GM12878 (cell line): ENCODE data around the gene HEATR9. TPM values are rescaled to one million over a fixed set of nuclear protein-coding genes. Genes with fewer than 3 reads are reported as not detected.
A peak's percentile ranks its signal among the peaks of the same experiment; 100 is the strongest.

Experiments
- BCL11A ChIP-seq: IDR thresholded peaks from 2 replicates; pipeline ENCODE4 v1.6.1; 2011; ENCODE audit warnings: low read depth, low read length
- CHD1 ChIP-seq: IDR thresholded peaks from 2 replicates; pipeline ENCODE4 v1.6.1; 2012; ENCODE audit warnings: low read depth, low read length, improper control_type of control experiment
- DPF2 ChIP-seq: fragments of 450-650 bp; IDR thresholded peaks from 2 replicates; pipeline ENCODE4 v1.6.1; 2017; ENCODE audit warnings: mild to moderate bottlenecking
- E4F1 ChIP-seq: fragments of 450-650 bp; IDR thresholded peaks from 2 replicates; pipeline ENCODE4 v1.6.1; 2018; ENCODE audit warnings: borderline replicate concordance, mild to moderate bottlenecking; ENCODE audit not compliant: partially characterized antibody
- EP300 ChIP-seq, 2 experiments: fragments of 150-350 bp in 1 of 2; IDR thresholded peaks; 2 replicates each; pipeline ENCODE4 v1.6.1; 2011 to 2012; ENCODE audit warnings: low read depth in 2 of 2, low read length in 2 of 2, borderline replicate concordance in 1 of 2, improper control_type of control experiment in 1 of 2, inconsistent platforms in 1 of 2; ENCODE audit not compliant: control insufficient read depth in 1 of 2
- HCFC1 ChIP-seq: fragments of 150-350 bp; IDR thresholded peaks from 2 replicates; pipeline ENCODE4 v1.6.1; 2014; ENCODE audit warnings: low read length
- HDAC2 ChIP-seq: fragments of 200-600 bp; sonication (generic); IDR thresholded peaks from 2 replicates; pipeline ENCODE4 v1.6.1; 2017
- HDAC6 ChIP-seq: fragments of 200-600 bp; sonication (generic); IDR thresholded peaks from one replicate; pipeline ENCODE4 v1.8.0; 2017; ENCODE audit warnings: antibody characterized with exemption; ENCODE audit not compliant: unreplicated experiment
- KLF5 ChIP-seq: fragments of 450-650 bp; IDR thresholded peaks from 2 replicates; pipeline ENCODE4 v1.6.1; 2014; ENCODE audit warnings: mild to moderate bottlenecking; ENCODE audit not compliant: partially characterized antibody
- MTA2 ChIP-seq: fragments of 450-650 bp; IDR thresholded peaks from 2 replicates; pipeline ENCODE4 v1.6.1; 2016; ENCODE audit warnings: low read depth, mild to moderate bottlenecking, moderate library complexity
- NFXL1 ChIP-seq: fragments of 450-650 bp; IDR thresholded peaks from 2 replicates; pipeline ENCODE4 v1.6.1; 2017; ENCODE audit warnings: antibody characterized with exemption, mild to moderate bottlenecking, borderline replicate concordance
- NFYB ChIP-seq: IDR thresholded peaks from 2 replicates; pipeline ENCODE4 v1.6.1; 2011; ENCODE audit warnings: low read depth, mild to moderate bottlenecking, low read length, improper control_type of control experiment, moderate library complexity; ENCODE audit not compliant: insufficient read depth
- NR2C2 ChIP-seq: IDR thresholded peaks from 2 replicates; pipeline ENCODE4 v1.6.1; 2011; ENCODE audit warnings: borderline replicate concordance, low read depth; ENCODE audit not compliant: control insufficient read depth, insufficient read length
- PAX8 ChIP-seq: fragments of 450-650 bp; IDR thresholded peaks from 2 replicates; pipeline ENCODE4 v1.6.1; 2017; ENCODE audit warnings: mild to moderate bottlenecking, moderate library complexity
- RUNX3 ChIP-seq: IDR thresholded peaks from 2 replicates; pipeline ENCODE4 v1.6.1; 2012; ENCODE audit warnings: low read length, inconsistent platforms
- SIN3A ChIP-seq: IDR thresholded peaks from 2 replicates; pipeline ENCODE4 v1.6.1; 2012; ENCODE audit warnings: low read depth, low read length, improper control_type of control experiment
- SMC3 ChIP-seq: IDR thresholded peaks from 2 replicates; pipeline ENCODE4 v1.6.1; 2011; ENCODE audit warnings: low read length, improper control_type of control experiment, borderline replicate concordance
- SREBF2 ChIP-seq: IDR thresholded peaks from 2 replicates; pipeline ENCODE4 v1.6.1; 2012; ENCODE audit warnings: mild to moderate bottlenecking, low read length
- STAT1 ChIP-seq: fragments of 450-650 bp; conservative IDR thresholded peaks from 2 replicates; pipeline ENCODE4 v1.6.1; 2014; ENCODE audit warnings: antibody characterized with exemption, mild to moderate bottlenecking
- ZNF207 ChIP-seq: fragments of 450-650 bp; IDR thresholded peaks from 2 replicates; pipeline ENCODE4 v1.6.1; 2014; ENCODE audit warnings: antibody characterized with exemption, mild to moderate bottlenecking, borderline replicate concordance
- ZSCAN29 ChIP-seq: fragments of 450-650 bp; IDR thresholded peaks from 2 replicates; pipeline ENCODE4 v1.6.1; 2017; ENCODE audit warnings: mild to moderate bottlenecking, moderate library complexity
- polyA plus RNA-seq, 11 experiments: library from polyadenylated mRNA; depleted of rRNA in 4 of 11; unstranded in 6 of 11; stranded (reverse) in 5 of 11; fragments of >200 nt; fragmentation: Nextera tagmentation in 4 of 11; fragmentation: Illumina TruSeq in 1 of 11; extraction: Ambion mirVana in 4 of 11; extraction: Trizol in 1 of 11; gene quantifications; 1 replicate in 1 of 11; 2 replicates in 10 of 11; pipeline versions ENCODE4 v1.2.1 to v1.2.3, GENCODE V29; 2011 to 2016; ENCODE audit warnings: inconsistent platforms in 2 of 11, missing spikeins in 2 of 11, low read depth in 1 of 11
- total RNA-seq, 4 experiments: library from RNA; depleted of rRNA in 3 of 4; stranded (reverse); fragments of >200 nt in 3 of 4; fragmentation: Illumina TruSeq in 1 of 4; extraction: Trizol in 1 of 4; gene quantifications; 2 replicates each; pipeline versions ENCODE4 v1.2.1 to v1.2.3, GENCODE V29; 2013 to 2021
- TF ChIP-seq, protein P1 (sequence below): fragments of 450-650 bp; formaldehyde crosslinking; IDR thresholded peaks from 2 replicates; pipeline ENCODE4 v1.4.0; 2022; ENCODE audit warnings: mild to moderate bottlenecking, moderate library complexity
- TF ChIP-seq, protein P2 (sequence below), 3 experiments: IDR thresholded peaks in 2 of 3; conservative IDR thresholded peaks in 1 of 3; 2 replicates each; pipeline ENCODE4 v1.5.1; 2011; ENCODE audit warnings: low read depth in 3 of 3, low read length in 3 of 3, mild to moderate bottlenecking in 3 of 3, control low read depth in 2 of 3, moderate library complexity in 2 of 3, inconsistent platforms in 1 of 3, mixed read lengths in 1 of 3; ENCODE audit not compliant: control insufficient read depth in 2 of 3, insufficient read depth in 1 of 3; ENCODE audit errors: extremely low read depth in 1 of 3

The HEATR9 gene
- total and polyA plus RNA-seq, 10 of the 15 experiments (the other 5 are each of a cell fraction or from before 2014, with no cell fraction given) = 0.04 to 0.43 (median 0.13) TPM; not detected in 2

DNA sequence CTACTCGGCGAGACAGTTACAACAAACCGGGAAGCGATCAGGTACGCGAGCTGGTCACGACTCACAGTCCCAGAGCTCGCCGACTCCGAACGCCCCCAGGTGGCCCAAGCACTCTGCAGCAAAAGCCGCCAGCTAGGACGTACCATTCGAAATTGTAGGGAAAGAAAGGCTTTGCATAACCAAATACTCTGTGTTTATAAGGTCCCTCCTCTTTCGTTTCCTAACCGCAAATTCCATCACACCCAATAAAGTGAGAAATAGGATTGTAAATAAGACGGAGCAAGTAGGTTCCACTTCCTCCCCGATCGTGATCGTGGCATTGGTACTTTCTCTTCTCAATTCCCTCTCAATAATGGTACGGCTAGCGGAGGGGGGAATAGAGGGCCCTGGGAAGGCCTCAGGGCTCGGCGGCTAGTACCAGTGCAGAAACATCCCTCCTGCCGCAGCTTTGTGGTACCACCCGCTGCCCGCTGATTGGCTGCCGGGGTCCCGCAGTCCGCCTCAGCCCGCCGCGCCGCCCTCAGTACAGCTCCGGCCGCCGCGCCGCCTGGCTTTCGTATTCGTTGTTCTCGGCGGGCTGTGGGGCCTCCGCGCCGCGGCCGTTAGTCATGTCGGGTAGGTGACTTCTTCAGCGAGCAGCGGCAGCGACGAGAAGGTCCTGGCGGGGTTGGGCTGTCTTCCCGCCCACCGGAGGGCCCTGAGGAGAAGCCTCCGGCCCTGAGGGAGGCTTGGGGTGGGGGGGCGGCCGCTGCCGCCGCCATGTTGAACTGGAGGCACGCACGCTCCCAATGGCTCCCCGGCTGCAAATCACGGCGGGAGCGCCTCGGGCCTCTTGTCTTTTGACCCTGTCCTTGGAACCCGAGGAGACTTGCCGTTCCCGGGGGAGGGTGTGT lies 59.5 kb downstream of the HEATR9 start, which contains the start of gene TAF15 (continued):
- peak; percentile 89 for TF ChIP-seq E4F1
- TF ChIP-seq, protein P1, sequence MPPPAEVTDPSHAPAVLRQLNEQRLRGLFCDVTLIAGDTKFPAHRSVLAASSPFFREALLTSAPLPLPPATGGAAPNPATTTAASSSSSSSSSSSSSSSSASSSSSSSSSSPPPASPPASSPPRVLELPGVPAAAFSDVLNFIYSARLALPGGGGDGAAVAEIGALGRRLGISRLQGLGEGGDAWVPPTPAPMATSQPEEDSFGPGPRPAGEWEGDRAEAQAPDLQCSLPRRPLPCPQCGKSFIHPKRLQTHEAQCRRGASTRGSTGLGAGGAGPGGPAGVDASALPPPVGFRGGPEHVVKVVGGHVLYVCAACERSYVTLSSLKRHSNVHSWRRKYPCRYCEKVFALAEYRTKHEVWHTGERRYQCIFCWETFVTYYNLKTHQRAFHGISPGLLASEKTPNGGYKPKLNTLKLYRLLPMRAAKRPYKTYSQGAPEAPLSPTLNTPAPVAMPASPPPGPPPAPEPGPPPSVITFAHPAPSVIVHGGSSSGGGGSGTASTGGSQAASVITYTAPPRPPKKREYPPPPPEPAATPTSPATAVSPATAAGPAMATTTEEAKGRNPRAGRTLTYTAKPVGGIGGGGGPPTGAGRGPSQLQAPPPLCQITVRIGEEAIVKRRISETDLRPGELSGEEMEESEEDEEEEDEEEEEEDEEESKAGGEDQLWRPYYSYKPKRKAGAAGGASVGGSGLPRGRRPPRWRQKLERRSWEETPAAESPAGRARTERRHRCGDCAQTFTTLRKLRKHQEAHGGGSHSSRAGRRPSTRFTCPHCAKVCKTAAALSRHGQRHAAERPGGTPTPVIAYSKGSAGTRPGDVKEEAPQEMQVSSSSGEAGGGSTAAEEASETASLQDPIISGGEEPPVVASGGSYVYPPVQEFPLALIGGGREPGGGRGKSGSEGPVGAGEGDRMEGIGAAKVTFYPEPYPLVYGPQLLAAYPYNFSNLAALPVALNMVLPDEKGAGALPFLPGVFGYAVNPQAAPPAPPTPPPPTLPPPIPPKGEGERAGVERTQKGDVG (CRISPR knock-in tag) = no peak
- peak; percentile 54; the same call in 1 of the 2 replicates for TF ChIP-seq STAT1
- TF ChIP-seq KLF5 = peak; percentile 100
- peak; percentile 100 for TF ChIP-seq CHD1
- no peak for TF ChIP-seq HCFC1
- TF ChIP-seq BCL11A = no peak
- TF ChIP-seq HDAC2 = no peak
- TF ChIP-seq, protein P2, sequence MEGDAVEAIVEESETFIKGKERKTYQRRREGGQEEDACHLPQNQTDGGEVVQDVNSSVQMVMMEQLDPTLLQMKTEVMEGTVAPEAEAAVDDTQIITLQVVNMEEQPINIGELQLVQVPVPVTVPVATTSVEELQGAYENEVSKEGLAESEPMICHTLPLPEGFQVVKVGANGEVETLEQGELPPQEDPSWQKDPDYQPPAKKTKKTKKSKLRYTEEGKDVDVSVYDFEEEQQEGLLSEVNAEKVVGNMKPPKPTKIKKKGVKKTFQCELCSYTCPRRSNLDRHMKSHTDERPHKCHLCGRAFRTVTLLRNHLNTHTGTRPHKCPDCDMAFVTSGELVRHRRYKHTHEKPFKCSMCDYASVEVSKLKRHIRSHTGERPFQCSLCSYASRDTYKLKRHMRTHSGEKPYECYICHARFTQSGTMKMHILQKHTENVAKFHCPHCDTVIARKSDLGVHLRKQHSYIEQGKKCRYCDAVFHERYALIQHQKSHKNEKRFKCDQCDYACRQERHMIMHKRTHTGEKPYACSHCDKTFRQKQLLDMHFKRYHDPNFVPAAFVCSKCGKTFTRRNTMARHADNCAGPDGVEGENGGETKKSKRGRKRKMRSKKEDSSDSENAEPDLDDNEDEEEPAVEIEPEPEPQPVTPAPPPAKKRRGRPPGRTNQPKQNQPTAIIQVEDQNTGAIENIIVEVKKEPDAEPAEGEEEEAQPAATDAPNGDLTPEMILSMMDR (IDR thresholded peaks at IDR 0.05 in 2 of 3, conservative IDR thresholded peaks at IDR 0.05 in 1 of 3; ENCODE audit: control insufficient read depth in 2 of 3, extremely low read depth in 1 of 3, insufficient read depth in 1 of 3, low read depth in 3 of 3, low read length in 3 of 3) = peak; percentile 81 to 91 (median 89)
- TF ChIP-seq NFYB = peak; percentile 87
- TF ChIP-seq ZSCAN29 = no peak
- TF ChIP-seq HDAC6 = peak; percentile 48
- peak; percentile 61 for TF ChIP-seq SMC3
- TF ChIP-seq MTA2 = 0 out of 2 replicates have a peak, but pooled peaks have one; percentile 55
- TF ChIP-seq RUNX3 = peak; percentile 93
- peak in 1 of 2 experiments; percentile 40; a peak in 1 of 4 replicates for TF ChIP-seq EP300 (IDR thresholded peaks at IDR 0.05; ENCODE audit: borderline replicate concordance in 1 of 2, control insufficient read depth in 1 of 2, low read depth in 2 of 2, low read length in 2 of 2)
- peak; percentile 53; the same call in 1 of the 2 replicates for TF ChIP-seq DPF2
- no peak for TF ChIP-seq PAX8
- no peak for TF ChIP-seq NR2C2
- TF ChIP-seq SREBF2 = no peak
- TF ChIP-seq ZNF207 = peak; percentile 99
- TF ChIP-seq NFXL1 = no peak
- no peak; the same call in 1 of the 2 replicates for TF ChIP-seq SIN3A
